ENCODE data around the gene SLC26A11.

- TF ChIP-seq TOX (CRISPR knock-in tag; IDR thresholded peaks at IDR 0.05; ENCODE audit: borderline replicate concordance) (no peak), ZNF565 (CRISPR knock-in tag; conservative IDR thresholded peaks at IDR 0.05; ENCODE audit: low read depth) (no peak)
Observed at GRCh38 chr17:80205811-80206210, 14.4 kb upstream of the SLC26A11 start.
